Adrenal gland (tissue), 12 donors: Measurements from ENCODE around the gene CIDEC. TPM values are rescaled to one million over a fixed set of nuclear protein-coding genes. Genes with fewer than 3 reads are reported as not detected.

Experiments used
- DNase-seq, 7 donors: peaks; one replicate each; pipeline ENCODE4 v3.0.0-alpha.2; 2019 to 2020
- H3K27ac ChIP-seq, 5 donors: fragments of 200-600 bp; sonication (generic) in 4 of 5; 1 replicate in 3 of 5; 2 replicates in 2 of 5; pipeline versions ENCODE4 v1.5.1 to v1.8.0; 2016 to 2020; ENCODE audit warnings: mild to moderate bottlenecking in 1 of 5
- H3K27me3 ChIP-seq: fragments of 200-600 bp; 2 replicates; pipeline ENCODE4 v1.8.0; 2021
- H3K36me3 ChIP-seq, 2 donors: fragments of 200-600 bp; replicated peaks in 1 of 2; 1 replicate in 1 of 2; 2 replicates in 1 of 2; pipeline versions ENCODE4 v1.5.1 to v1.8.0; 2018 to 2022
- H3K4me1 ChIP-seq, 2 donors: fragments of 200-600 bp; replicated peaks in 1 of 2; 1 replicate in 1 of 2; 2 replicates in 1 of 2; pipeline versions ENCODE4 v1.5.1 to v1.8.0; 2018 to 2021
- H3K4me3 ChIP-seq, 4 donors: fragments of 200-600 bp; sonication (generic) in 3 of 4; one replicate each; pipeline ENCODE4 v1.5.1; 2016 to 2018
- H3K9me3 ChIP-seq, 3 donors: fragments of 200-600 bp; sonication (generic) in 1 of 3; replicated peaks in 1 of 3; 1 replicate in 2 of 3; 2 replicates in 1 of 3; pipeline versions ENCODE4 v1.5.1 to v1.8.0; 2016 to 2021
- CTCF ChIP-seq, 6 experiments: fragments of 450-650 bp in 4 of 6; fragments of 200-600 bp in 2 of 6; sonication (generic) in 1 of 6; IDR thresholded peaks; 1 replicate in 5 of 6; 2 replicates in 1 of 6; pipeline versions ENCODE4 v1.5.1 to v1.8.0; 2016 to 2021; ENCODE audit warnings: antibody characterized with exemption in 6 of 6, mild to moderate bottlenecking in 2 of 6, moderate library complexity in 1 of 6
- POLR2A ChIP-seq, 2 donors: fragments of 450-650 bp; IDR thresholded peaks; one replicate each; pipeline ENCODE4 v1.6.1; 2017; ENCODE audit warnings: antibody characterized with exemption in 2 of 2, mild to moderate bottlenecking in 2 of 2, moderate library complexity in 1 of 2
- WGBS, 4 donors: extraction: QIAGEN DNeasy Blood & Tissue Kit in 2 of 4; methylation state at CpG; one replicate each; pipeline versions ENCODE4 v1.1.5 to v1.1.7; 2013 to 2017; 5-methylcytosine and 5-hydroxymethylcytosine counted together
- intact Hi-C, 2 donors: fragments of 100-400 bp; cut with DNase I; formaldehyde crosslinking; loops; one replicate each; pipeline versions ENCODE4 v1.14.1 to v1.15.0; 2022 to 2023
- polyA plus RNA-seq, 3 donors: library from polyadenylated mRNA; stranded (reverse); fragments of 200-250 nt in 2 of 3; fragments of 350-450 nt in 1 of 3; fragmentation: Illumina TruSeq in 1 of 3; extraction: RNeasy Lipid Tissue Mini Kit (QIAGEN cat#74804) in 1 of 3; gene quantifications; one replicate each; pipeline ENCODE4 v1.2.3, GENCODE V29; 2013 to 2014
- total RNA-seq, 9 donors: library from RNA; depleted of rRNA in 4 of 9; stranded (reverse); fragments of >200 nt in 4 of 9; fragments of 120-200 nt in 1 of 9; fragmentation: NEBNext Ultra II Directional in 1 of 9; extraction: Animal tissue kit (Norgen Biotek cat#: 25700) in 1 of 9; gene quantifications; one replicate each; pipeline versions ENCODE4 v1.1.0 to v1.2.4, GENCODE V29; 2013 to 2023
- donor health status: healthy with polysubstance abuse.
- donor health status: Bipolar disorder and iron deficiency.
- donor health status: DM: yes; HTN: yes; CAD: no.
- donor health status: DM: no; HTN: no; CAD: no.
- donor health status: DM: no; HTN: no; CAD: no.
- donor health status: DM: yes; HTN: yes; CAD: no.

The CIDEC gene
- total and polyA plus RNA-seq, 12 donors, result 0.22 to 108 (median 1.4) TPM; not detected in 1

GRCh38 chr3:9886328-9886727, 6.3 kb upstream of the CIDEC start:
- H3K36me3 ChIP-seq, result no peaks in the 10 kb centered on the region
- H3K27ac ChIP-seq, result no peak overlapping the region
- no peaks in the 10 kb centered on the region for H3K9me3 ChIP-seq
- intact Hi-C loops, result no loop called here
- TF ChIP-seq POLR2A (IDR thresholded peaks at IDR 0.05) (no peak), CTCF (IDR thresholded peaks at IDR 0.05) (no peak)
- H3K27me3 ChIP-seq, result no peaks in the 10 kb centered on the region
- DNase-seq, result no peak
- H3K4me1 ChIP-seq, result peaks cover 18 to 33% of the 10 kb centered on the region in 2 donors
- H3K4me3 ChIP-seq, result no peak overlapping the region

- H3K4me3 ChIP-seq, result no peak overlapping the region
- no peaks in the 10 kb centered on the region for H3K9me3 ChIP-seq
- 52 to 54% (median 53%) methylated on average over 11 of the region's 11 CpGs for WGBS, 4 donors
- H3K4me1 ChIP-seq, result peaks cover 13 to 24% of the 10 kb centered on the region in 2 donors
- peak; percentile 51 to 86 (median 69) for DNase-seq
- no peaks in the 10 kb centered on the region for H3K27me3 ChIP-seq
- TF ChIP-seq POLR2A (IDR thresholded peaks at IDR 0.05) (no peak), CTCF (IDR thresholded peaks at IDR 0.05) (no peak)
- H3K27ac ChIP-seq, result peak overlapping the region in 4 of 5 donors; percentile 24 to 72 (median 58)
- no peaks in the 10 kb centered on the region for H3K36me3 ChIP-seq
- intact Hi-C loops, result no loop called here
Observed at GRCh38 chr3:9884555-9885165, 4.6 kb upstream of the CIDEC start.

- Histone ChIP-seq H3K4me1 (peaks cover 7 to 19% of the 10 kb centered on the region in 2 donors), H3K36me3 (no peaks in the 10 kb centered on the region), H3K9me3 (no peaks in the 10 kb centered on the region), H3K27ac (peak overlapping the region in 4 of 5 donors; percentile 24 to 72 (median 58)), H3K4me3 (no peak overlapping the region), H3K27me3 (no peaks in the 10 kb centered on the region)
- no peak for DNase-seq
- intact Hi-C loops, result no loop called here
- 70 to 76% (median 75%) methylated on average over 7 of the region's 7 CpGs for WGBS, 4 donors
- TF ChIP-seq POLR2A (IDR thresholded peaks at IDR 0.05) (no peak), CTCF (IDR thresholded peaks at IDR 0.05) (no peak)
Observed at GRCh38 chr3:9883706-9884554, 3.9 kb upstream of the CIDEC start.

- H3K4me1 ChIP-seq, result peaks cover 7 to 13% of the 10 kb centered on the region in 2 donors
- no peaks in the 10 kb centered on the region for H3K27me3 ChIP-seq
- H3K27ac ChIP-seq, result no peak overlapping the region
- no peaks in the 10 kb centered on the region for H3K36me3 ChIP-seq
- WGBS, 4 donors, result 90 to 100% (median 94%) methylated on average over 1 of the region's 1 CpG
- no peaks in the 10 kb centered on the region for H3K9me3 ChIP-seq
- TF ChIP-seq POLR2A (IDR thresholded peaks at IDR 0.05) (no peak), CTCF (IDR thresholded peaks at IDR 0.05) (no peak)
- H3K4me3 ChIP-seq, result no peak overlapping the region
- intact Hi-C loops, result no loop called here
- no peak for DNase-seq
Observed at GRCh38 chr3:9881441-9881840, 1.4 kb upstream of the CIDEC start.
